H9 (cell line): Measurements from ENCODE around the gene BBS12. TPM values are rescaled to one million over a fixed set of nuclear protein-coding genes. Genes with fewer than 3 reads are reported as not detected.

Source experiments
- DNase-seq: peaks from one replicate; pipeline ENCODE4 v3.0.0-alpha.2; 2017
- H2AFZ ChIP-seq: one replicate; pipeline ENCODE4 v1.6.1; 2013; ENCODE audit warnings: mild to moderate bottlenecking, low read length, control low read depth, moderate library complexity
- H2AK5ac ChIP-seq: 2 replicates; pipeline ENCODE4 v1.6.1; 2013; ENCODE audit warnings: low read length, control low read depth, mixed read lengths; ENCODE audit not compliant: insufficient read length
- H2BK120ac ChIP-seq: one replicate; pipeline ENCODE4 v1.6.1; 2013; ENCODE audit warnings: low read depth, mild to moderate bottlenecking, low read length, control low read depth, inconsistent platforms; ENCODE audit not compliant: poor library complexity, severe bottlenecking
- H2BK12ac ChIP-seq: 2 replicates; pipeline ENCODE4 v1.6.1; 2013; ENCODE audit warnings: low read length, control low read depth, mixed read lengths, low read depth; ENCODE audit not compliant: insufficient read length
- H2BK15ac ChIP-seq: 2 replicates; pipeline ENCODE4 v1.6.1; 2013; ENCODE audit warnings: low read depth, low read length, control low read depth
- H2BK20ac ChIP-seq: one replicate; pipeline ENCODE4 v1.6.1; 2013; ENCODE audit warnings: low read depth, mild to moderate bottlenecking, low read length, control low read depth, inconsistent platforms; ENCODE audit not compliant: poor library complexity, severe bottlenecking
- H2BK5ac ChIP-seq: 2 replicates; pipeline ENCODE4 v1.6.1; 2013; ENCODE audit warnings: low read length, control low read depth, mixed read lengths; ENCODE audit not compliant: insufficient read length
- H3K14ac ChIP-seq: 2 replicates; pipeline ENCODE4 v1.6.1; 2013; ENCODE audit warnings: low read length, control low read depth; ENCODE audit not compliant: insufficient read depth
- H3K18ac ChIP-seq: 2 replicates; pipeline ENCODE4 v1.6.1; 2013; ENCODE audit warnings: low read depth, mild to moderate bottlenecking, mixed read lengths, low read length, control low read depth; ENCODE audit not compliant: insufficient read length
- H3K23ac ChIP-seq: 2 replicates; pipeline ENCODE4 v1.6.1; 2013; ENCODE audit warnings: low read length, control low read depth, mixed read lengths, low read depth; ENCODE audit not compliant: insufficient read length
- H3K23me2 ChIP-seq: 2 replicates; pipeline ENCODE4 v1.6.1; 2013; ENCODE audit warnings: low read depth, mild to moderate bottlenecking, mixed read lengths, low read length, control low read depth; ENCODE audit not compliant: insufficient read length, poor library complexity, severe bottlenecking
- H3K27ac ChIP-seq: 2 replicates; pipeline ENCODE4 v1.5.1; 2013; ENCODE audit warnings: low read length, control low read depth, mixed read lengths, low read depth; ENCODE audit not compliant: insufficient read length
- H3K27me3 ChIP-seq: 2 replicates; pipeline ENCODE4 v1.6.1; 2013; ENCODE audit warnings: low read length, control low read depth, inconsistent platforms; ENCODE audit not compliant: insufficient read depth
- H3K4ac ChIP-seq: 2 replicates; pipeline ENCODE4 v1.6.1; 2013; ENCODE audit warnings: low read depth, mild to moderate bottlenecking, control low read depth, inconsistent platforms, low read length, moderate library complexity
- H3K4me1 ChIP-seq: 2 replicates; pipeline ENCODE4 v1.6.1; 2013; ENCODE audit warnings: low read length, control low read depth, inconsistent platforms; ENCODE audit not compliant: insufficient read depth
- H3K4me2 ChIP-seq: 2 replicates; pipeline ENCODE4 v1.6.1; 2013; ENCODE audit warnings: low read length, control low read depth, mixed read lengths; ENCODE audit not compliant: insufficient read length, insufficient read depth
- H3K56ac ChIP-seq: 2 replicates; pipeline ENCODE4 v1.6.1; 2013; ENCODE audit warnings: low read depth, mild to moderate bottlenecking, mixed read lengths, low read length, control low read depth; ENCODE audit not compliant: insufficient read length
- H3K79me1 ChIP-seq: 2 replicates; pipeline ENCODE4 v1.6.1; 2013; ENCODE audit warnings: low read depth, mild to moderate bottlenecking, moderate library complexity, low read length, control low read depth, inconsistent platforms; ENCODE audit not compliant: insufficient read depth, poor library complexity, severe bottlenecking
- H3K79me2 ChIP-seq: 2 replicates; pipeline ENCODE4 v1.6.1; 2013; ENCODE audit warnings: low read length, control low read depth, inconsistent platforms; ENCODE audit not compliant: insufficient read depth
- H3K9ac ChIP-seq: 2 replicates; pipeline ENCODE4 v1.6.1; 2013; ENCODE audit warnings: low read length, control low read depth, mixed read lengths; ENCODE audit not compliant: insufficient read length; ENCODE audit errors: extremely low read depth
- H3K9me3 ChIP-seq: one replicate; pipeline ENCODE4 v1.6.1; 2013; ENCODE audit warnings: low read depth, low read length, inconsistent platforms; ENCODE audit not compliant: control insufficient read depth
- H3T11ph ChIP-seq: one replicate; pipeline ENCODE4 v1.6.1; 2013; ENCODE audit warnings: mild to moderate bottlenecking, low read length, control low read depth, inconsistent platforms
- H4K20me1 ChIP-seq: one replicate; pipeline ENCODE4 v1.6.1; 2013; ENCODE audit not compliant: control insufficient read depth, insufficient read length, insufficient read depth
- H4K5ac ChIP-seq: 2 replicates; pipeline ENCODE4 v1.6.1; 2013; ENCODE audit warnings: low read depth, mild to moderate bottlenecking, mixed read lengths, low read length, control low read depth; ENCODE audit not compliant: insufficient read length
- H4K8ac ChIP-seq: replicated peaks from 2 replicates; pipeline ENCODE4 v1.6.1; 2013; ENCODE audit warnings: low read length, control low read depth, mixed read lengths, low read depth; ENCODE audit not compliant: insufficient read length
- H4K91ac ChIP-seq: 2 replicates; pipeline ENCODE4 v1.6.1; 2013; ENCODE audit warnings: low read depth, mild to moderate bottlenecking, moderate library complexity, mixed read lengths, low read length, control low read depth; ENCODE audit not compliant: insufficient read length
- H3K27ac Mint-ChIP-seq, 3 experiments: 2 replicates in 2 of 3; 3 replicates in 1 of 3; pipeline ENCODE4 v1.8.0; 2020 to 2021; ENCODE audit warnings: mixed read lengths in 3 of 3, mild to moderate bottlenecking in 1 of 3, moderate library complexity in 1 of 3
- H3K27me3 Mint-ChIP-seq: 2 replicates; pipeline ENCODE4 v1.8.0; 2021; ENCODE audit warnings: low read depth, mild to moderate bottlenecking, moderate library complexity, mixed read lengths
- H3K36me3 Mint-ChIP-seq, 3 experiments: 2 replicates in 2 of 3; 3 replicates in 1 of 3; pipeline ENCODE4 v1.8.0; 2020 to 2021; ENCODE audit warnings: low read depth in 3 of 3, mixed read lengths in 3 of 3; ENCODE audit not compliant: insufficient read depth in 1 of 3
- H3K4me1 Mint-ChIP-seq, 2 experiments: 2 replicates each; pipeline ENCODE4 v1.8.0; 2020; ENCODE audit warnings: mixed read lengths in 2 of 2
- H3K4me3 Mint-ChIP-seq, 2 experiments: 2 replicates in 1 of 2; 3 replicates in 1 of 2; pipeline ENCODE4 v1.8.0; 2020 to 2021; ENCODE audit warnings: mild to moderate bottlenecking in 2 of 2, mixed read lengths in 2 of 2, moderate library complexity in 1 of 2
- H3K9me3 Mint-ChIP-seq, 2 experiments: 2 replicates in 1 of 2; 3 replicates in 1 of 2; pipeline ENCODE4 v1.8.0; 2020; ENCODE audit warnings: mild to moderate bottlenecking in 2 of 2, mixed read lengths in 2 of 2, moderate library complexity in 1 of 2
- WGBS: extraction: QIAGEN DNeasy Blood & Tissue Kit; methylation state at CpG from one replicate; pipeline ENCODE4 v1.1.7; 2013; ENCODE audit warnings: missing lambda C conversion rate, low lambda C conversion rate, mixed read lengths; ENCODE audit not compliant: insufficient read length; ENCODE audit errors: extremely low coverage; 5-methylcytosine and 5-hydroxymethylcytosine counted together
- total RNA-seq: library from RNA; stranded (reverse); gene quantifications from 2 replicates; pipeline ENCODE4 v1.2.1, GENCODE V29; 2021
- TF ChIP-seq, protein P1 (sequence below): fragments of 200-600 bp; sonication (generic); conservative IDR thresholded peaks from 3 replicates; pipeline ENCODE4 v1.8.0; 2021; ENCODE audit warnings: antibody characterized with exemption, mild to moderate bottlenecking

BBS12 gene
- total RNA-seq, 1 experiment from 2014 or later = 1.2 TPM

DNA sequence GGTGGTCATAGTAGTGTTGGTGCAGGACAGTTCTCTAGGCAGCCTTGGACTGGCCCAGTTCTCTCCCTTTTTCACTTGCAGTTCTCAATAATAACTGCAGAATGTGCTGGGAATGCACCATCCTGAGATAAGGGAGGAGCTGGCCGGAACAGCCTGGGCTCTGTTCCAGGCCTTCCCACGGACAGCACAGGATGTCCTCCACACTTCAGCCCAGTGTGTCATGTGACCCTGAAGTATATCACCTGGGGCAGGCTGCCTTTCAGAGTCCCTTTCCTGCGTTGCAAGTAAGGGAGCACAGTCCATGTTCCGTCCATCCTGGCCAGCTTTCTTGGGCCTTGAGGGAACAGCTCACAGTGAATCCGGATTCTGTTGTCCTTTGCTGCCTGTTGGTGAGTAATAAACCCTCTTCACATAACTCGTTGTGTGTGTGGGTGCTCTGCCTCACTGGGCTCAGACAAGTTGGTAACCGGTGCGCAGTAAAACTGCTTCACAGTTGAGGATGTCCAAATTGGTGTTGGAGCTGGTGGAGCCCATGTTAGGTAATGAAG, 32.3 kb upstream of the BBS12 start:
- H3K79me2 ChIP-seq = no peaks in the 10 kb centered on the region
- H3K9me3 ChIP-seq = no peaks in the 10 kb centered on the region
- H2BK5ac ChIP-seq = no peak overlapping the region
- no peak overlapping the region for H4K8ac ChIP-seq
- H2BK12ac ChIP-seq = no peak overlapping the region
- no peaks in the 10 kb centered on the region for H3K27me3 ChIP-seq
- H3K4me1 Mint-ChIP-seq = peaks cover 15 to 25% of the 10 kb centered on the region in 2 experiments
- DNase-seq = no peak
- no peak overlapping the region for H2AK5ac ChIP-seq
- no peak overlapping the region for H3K23ac ChIP-seq
- H3K27ac Mint-ChIP-seq = no peak overlapping the region
- H2AFZ ChIP-seq = no peak overlapping the region
- no peak overlapping the region for H4K91ac ChIP-seq
- H2BK20ac ChIP-seq = no peak overlapping the region
- no peak overlapping the region for H3K14ac ChIP-seq
- no peak overlapping the region for H2BK120ac ChIP-seq
- H3K79me1 ChIP-seq = no peaks in the 10 kb centered on the region
- H3K18ac ChIP-seq = no peak overlapping the region
- no peak overlapping the region for H3K4ac ChIP-seq
- H2BK15ac ChIP-seq = no peak overlapping the region
- TF ChIP-seq, protein P1, sequence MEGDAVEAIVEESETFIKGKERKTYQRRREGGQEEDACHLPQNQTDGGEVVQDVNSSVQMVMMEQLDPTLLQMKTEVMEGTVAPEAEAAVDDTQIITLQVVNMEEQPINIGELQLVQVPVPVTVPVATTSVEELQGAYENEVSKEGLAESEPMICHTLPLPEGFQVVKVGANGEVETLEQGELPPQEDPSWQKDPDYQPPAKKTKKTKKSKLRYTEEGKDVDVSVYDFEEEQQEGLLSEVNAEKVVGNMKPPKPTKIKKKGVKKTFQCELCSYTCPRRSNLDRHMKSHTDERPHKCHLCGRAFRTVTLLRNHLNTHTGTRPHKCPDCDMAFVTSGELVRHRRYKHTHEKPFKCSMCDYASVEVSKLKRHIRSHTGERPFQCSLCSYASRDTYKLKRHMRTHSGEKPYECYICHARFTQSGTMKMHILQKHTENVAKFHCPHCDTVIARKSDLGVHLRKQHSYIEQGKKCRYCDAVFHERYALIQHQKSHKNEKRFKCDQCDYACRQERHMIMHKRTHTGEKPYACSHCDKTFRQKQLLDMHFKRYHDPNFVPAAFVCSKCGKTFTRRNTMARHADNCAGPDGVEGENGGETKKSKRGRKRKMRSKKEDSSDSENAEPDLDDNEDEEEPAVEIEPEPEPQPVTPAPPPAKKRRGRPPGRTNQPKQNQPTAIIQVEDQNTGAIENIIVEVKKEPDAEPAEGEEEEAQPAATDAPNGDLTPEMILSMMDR = no peak
- H4K5ac ChIP-seq = no peak overlapping the region
- H3K4me2 ChIP-seq = no peak overlapping the region
- WGBS = no CpG with 5 or more reads among the region's 8 CpGs
- no peak overlapping the region for H3T11ph ChIP-seq
- no peak overlapping the region for H3K27ac ChIP-seq
- no peaks in the 10 kb centered on the region for H3K27me3 Mint-ChIP-seq
- H3K4me3 Mint-ChIP-seq = no peak overlapping the region
- no peaks in the 10 kb centered on the region; a peak in 1 of 5 replicates for H3K9me3 Mint-ChIP-seq
- H4K20me1 ChIP-seq = no peaks in the 10 kb centered on the region
- H3K4me1 ChIP-seq = no peaks in the 10 kb centered on the region; the same call in 1 of the 2 replicates
- H3K36me3 Mint-ChIP-seq = no peaks in the 10 kb centered on the region
- no peak overlapping the region for H3K9ac ChIP-seq
- H3K56ac ChIP-seq = no peak overlapping the region
- H3K23me2 ChIP-seq = no peaks in the 10 kb centered on the region
